C4-2B (cell line): Measurements from ENCODE around the gene LRMDA.
"Not testable (repeated sequence)": the region's sequence is repeated elsewhere in the genome, so short reads cannot be mapped to it uniquely, and the experiment has no call there.

Experiments
- H3K27ac ChIP-seq: fragments of 450-650 bp; 2 replicates; pipeline ENCODE4 v1.5.1; 2017
- ZFX ChIP-seq: fragments of 450-650 bp; IDR thresholded peaks from 2 replicates; pipeline ENCODE4 v1.6.1; 2017
- TF ChIP-seq, protein P1 (sequence below): fragments of 450-650 bp; conservative IDR thresholded peaks from 2 replicates; pipeline ENCODE4 v1.5.1; 2017; ENCODE audit warnings: mild to moderate bottlenecking

Gene LRMDA

DNA sequence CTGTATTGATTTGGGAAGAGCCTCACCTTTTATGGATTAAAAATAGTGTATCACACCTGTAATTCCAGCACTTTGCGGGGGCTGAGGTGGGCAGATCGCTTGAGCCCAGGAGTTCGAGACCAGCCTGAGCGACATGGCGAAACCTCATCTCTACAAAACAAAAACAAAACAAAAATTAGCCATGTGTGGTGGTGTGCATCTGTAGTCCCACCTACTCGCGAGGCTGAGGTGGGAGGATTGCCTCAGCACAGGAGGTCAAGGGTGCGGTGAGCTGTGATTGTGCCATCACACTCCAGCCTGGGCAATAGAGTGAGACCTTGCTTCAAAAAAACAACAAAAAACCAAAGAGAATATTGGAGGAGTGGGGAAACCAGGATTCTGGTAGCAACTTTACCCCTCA, 79.6 kb downstream of the LRMDA start:
- TF ChIP-seq ZFX: no peak
- TF ChIP-seq, protein P1, sequence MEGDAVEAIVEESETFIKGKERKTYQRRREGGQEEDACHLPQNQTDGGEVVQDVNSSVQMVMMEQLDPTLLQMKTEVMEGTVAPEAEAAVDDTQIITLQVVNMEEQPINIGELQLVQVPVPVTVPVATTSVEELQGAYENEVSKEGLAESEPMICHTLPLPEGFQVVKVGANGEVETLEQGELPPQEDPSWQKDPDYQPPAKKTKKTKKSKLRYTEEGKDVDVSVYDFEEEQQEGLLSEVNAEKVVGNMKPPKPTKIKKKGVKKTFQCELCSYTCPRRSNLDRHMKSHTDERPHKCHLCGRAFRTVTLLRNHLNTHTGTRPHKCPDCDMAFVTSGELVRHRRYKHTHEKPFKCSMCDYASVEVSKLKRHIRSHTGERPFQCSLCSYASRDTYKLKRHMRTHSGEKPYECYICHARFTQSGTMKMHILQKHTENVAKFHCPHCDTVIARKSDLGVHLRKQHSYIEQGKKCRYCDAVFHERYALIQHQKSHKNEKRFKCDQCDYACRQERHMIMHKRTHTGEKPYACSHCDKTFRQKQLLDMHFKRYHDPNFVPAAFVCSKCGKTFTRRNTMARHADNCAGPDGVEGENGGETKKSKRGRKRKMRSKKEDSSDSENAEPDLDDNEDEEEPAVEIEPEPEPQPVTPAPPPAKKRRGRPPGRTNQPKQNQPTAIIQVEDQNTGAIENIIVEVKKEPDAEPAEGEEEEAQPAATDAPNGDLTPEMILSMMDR: no peak
- H3K27ac ChIP-seq: no peak overlapping the region

DNA sequence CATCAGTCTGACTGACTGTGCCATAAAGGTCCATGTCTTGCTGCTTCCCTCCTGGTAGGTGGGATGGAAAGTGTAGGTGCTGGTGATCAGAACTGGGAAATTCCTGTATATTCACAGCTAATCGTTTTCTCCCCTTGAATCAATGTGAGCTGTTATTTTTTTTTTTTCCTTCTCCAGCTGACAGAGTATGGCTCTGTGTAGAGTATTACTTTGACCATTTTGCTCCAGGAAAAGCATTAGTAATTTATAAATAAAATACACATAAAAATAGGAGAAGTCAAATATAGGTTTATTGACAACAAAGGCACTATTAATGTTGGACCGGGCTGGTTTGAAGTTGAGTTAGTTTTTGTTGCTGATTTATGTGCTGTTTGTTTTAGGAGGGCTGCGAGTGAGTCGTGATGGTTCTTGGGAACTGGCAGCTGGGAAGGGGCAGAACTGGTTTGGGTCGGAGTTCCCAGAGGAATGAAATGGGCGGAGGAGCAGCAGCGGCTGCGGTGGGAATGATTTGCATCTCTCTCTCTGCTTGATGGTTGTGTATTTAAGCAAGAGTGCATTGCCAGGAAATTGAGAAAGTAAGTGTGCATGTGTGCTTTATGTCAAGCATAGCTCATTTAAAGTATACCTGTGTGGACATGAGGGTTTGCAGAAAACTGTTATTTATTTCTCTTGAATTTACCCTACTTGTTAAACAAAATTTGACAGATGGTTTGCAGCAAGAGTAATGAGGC, 80.9 kb downstream of the LRMDA start:
- TF ChIP-seq, protein P1: no peak
- no peak for TF ChIP-seq ZFX
- H3K27ac ChIP-seq: no peak overlapping the region

DNA sequence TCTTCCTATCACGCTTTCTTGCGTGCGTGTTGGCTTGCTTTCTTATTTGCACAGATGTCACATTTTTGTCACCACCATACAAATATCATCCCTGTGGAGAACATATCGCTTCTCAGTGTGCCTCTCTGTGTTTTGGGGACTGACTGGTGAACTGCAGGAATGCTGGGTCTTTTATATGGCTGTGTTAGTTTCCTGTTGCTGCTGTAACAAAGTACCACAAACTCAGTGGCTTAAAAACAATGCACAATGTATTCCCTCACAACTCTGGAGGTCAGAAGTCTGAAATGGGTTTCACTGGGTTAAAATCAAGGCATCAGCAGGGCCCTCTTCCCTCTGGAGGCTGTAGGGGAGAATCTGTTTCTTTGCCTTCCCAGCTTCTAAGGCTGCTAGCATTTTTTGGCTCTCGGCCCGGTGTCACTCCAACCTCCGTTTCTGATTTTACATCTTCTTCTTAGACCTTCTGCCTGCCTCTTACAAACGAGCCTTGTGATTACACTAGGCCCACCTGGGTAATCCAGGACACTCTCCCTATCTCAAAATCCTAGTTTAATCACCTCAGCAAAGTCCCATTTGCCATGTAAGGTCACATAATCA, 82.0 kb downstream of the LRMDA start:
- no peak overlapping the region for H3K27ac ChIP-seq
- no peak for TF ChIP-seq ZFX
- TF ChIP-seq, protein P1: no peak

DNA sequence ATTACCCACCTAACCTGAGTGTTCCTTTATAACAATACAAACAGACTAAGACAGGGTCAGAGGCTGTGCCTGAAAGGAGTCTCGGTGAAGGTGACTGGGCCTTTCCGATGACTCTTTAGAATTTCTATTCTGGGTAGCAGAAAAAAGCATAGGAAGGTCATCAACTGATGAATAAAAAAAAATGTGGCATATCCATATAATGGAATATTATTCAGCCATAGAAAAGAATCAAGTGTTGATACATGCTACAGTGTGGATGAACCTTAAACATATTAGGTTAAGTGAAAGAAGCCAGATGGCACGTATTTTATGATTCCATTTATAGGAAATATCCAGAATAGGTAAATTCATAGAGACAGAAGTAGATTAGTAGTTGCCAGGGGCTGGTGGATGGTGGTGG, 83.4 kb downstream of the LRMDA start:
- no peak for TF ChIP-seq ZFX
- TF ChIP-seq, protein P1: no peak

DNA sequence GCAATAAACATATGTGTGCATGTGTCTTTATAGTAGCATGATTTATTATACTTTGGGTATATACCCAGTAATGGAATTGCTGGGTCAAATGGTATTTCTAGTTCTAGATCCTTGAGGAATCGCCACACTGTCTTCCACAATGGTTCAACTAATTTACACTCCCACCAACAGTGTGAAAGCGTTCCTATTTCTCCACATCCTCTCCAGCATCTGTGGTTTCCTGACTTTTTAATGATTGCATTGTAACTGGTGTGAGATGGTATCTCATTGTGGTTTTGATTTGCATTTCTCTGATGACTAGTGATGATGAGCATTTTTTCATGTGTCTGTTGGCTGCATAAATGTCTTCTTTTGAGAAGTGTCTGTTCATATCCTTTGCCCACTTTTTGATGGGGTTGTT, 84.7 kb downstream of the LRMDA start:
- H3K27ac ChIP-seq: not testable (repeated sequence)

More for the DNA sequence above, 83.4 kb downstream of the LRMDA start:
- H3K27ac ChIP-seq: no peak overlapping the region

DNA sequence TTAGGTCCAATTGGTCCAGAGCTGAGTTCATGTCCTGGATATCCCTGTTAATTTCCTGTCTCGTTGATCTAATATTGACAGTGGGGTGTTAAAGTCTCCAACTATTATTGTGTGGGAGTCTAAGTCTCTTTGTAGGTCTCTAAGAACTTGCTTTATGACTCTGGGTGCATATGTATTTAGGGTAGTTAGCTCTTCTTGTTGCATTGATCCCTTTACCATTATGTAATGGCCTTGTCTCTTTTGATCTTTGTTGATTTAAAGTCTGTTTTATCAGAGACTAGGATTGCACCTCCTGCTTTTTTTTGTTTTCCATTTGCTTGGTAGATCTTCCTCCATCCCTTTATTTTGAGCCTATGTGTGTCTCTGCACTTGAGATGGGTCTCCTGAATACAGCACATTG, 87.8 kb downstream of the LRMDA start:
- not testable (repeated sequence) for H3K27ac ChIP-seq

DNA sequence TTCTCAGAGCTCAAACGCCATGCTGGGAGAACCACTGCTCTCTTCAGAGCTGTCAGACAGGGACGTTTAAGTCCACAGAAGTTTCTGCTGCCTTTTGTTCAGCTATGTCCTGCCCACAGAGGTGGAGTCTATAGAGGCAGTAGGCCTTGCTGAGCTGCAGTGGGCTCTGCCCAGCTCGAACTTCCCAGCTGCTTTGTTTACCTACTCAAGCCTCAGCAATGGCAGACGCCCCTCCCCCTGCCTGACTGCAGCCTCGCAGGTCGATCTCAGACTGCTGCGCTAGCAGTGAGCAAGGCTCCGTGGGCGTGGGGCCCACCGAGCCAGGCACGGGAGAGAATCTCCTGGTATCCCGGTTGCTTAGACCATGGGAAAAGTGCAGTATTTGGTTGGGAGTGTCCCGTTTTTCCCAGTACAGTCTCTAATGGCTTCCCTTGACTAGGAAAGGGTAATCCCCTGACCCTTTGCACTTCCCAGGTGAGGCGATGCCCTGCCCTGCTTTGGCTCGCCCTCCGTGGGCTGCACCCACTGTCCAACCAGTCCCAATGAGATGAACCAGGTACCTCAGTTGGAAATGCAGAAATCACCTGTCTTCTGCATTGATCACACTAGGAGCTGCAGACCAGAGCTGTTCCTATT, 89.9 kb downstream of the LRMDA start:
- not testable (repeated sequence) for H3K27ac ChIP-seq

DNA sequence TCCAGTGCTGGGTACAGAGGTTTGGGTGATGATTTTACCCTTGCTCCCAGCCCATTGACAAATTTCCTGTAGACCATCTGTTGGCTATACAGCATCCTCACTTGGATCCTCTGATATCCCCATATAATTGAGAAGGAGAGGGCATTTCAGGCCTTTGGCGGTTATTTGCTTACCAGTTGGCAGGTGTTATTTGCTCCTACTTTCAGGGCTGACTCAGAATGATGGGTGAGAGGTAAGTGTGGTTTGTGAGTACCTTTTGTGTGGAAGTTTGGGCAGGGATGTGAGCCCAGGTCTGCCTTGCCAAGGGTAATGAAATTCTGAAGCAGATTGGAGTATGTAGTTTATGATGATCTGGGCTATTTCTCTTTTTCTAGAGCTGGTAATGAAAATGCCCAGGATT, 93.6 kb downstream of the LRMDA start:
- H3K27ac ChIP-seq: no peak overlapping the region
- TF ChIP-seq, protein P1: no peak
- TF ChIP-seq ZFX: no peak

DNA sequence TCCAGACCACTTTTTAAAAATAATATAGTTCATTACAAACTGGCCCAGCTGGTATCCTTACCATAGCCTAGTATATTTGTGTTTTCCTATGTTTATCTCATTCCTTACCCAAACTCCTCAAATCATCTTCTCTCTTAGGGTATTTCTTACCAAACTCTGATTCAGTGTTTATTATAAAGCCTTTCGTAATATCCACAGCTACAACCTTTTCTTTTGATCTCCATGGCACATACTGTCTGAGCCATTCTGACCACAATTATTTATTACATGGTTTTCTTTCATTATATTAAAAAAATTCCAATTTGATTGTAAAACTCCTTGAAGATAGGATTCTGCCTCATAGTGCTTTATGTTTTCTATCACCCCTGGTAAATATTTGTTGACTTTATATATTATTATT, 94.2 kb downstream of the LRMDA start:
- H3K27ac ChIP-seq: no peak overlapping the region
- TF ChIP-seq, protein P1: no peak
- TF ChIP-seq ZFX: no peak
